Erythroblast (primary cell): ENCODE measurements around the gene MOB2.

ENCODE experiments used
- DNase-seq, 2 experiments: peaks; one replicate each; lab custom pipeline; 2025; lab: John Stamatoyannopoulos, UW
- GATA1 ChIP-seq: IDR thresholded peaks from 2 replicates; pipeline ENCODE4 v1.6.1; 2011; ENCODE audit warnings: low read depth, mild to moderate bottlenecking, control low read depth, low read length, moderate library complexity
- POLR2A ChIP-seq: IDR thresholded peaks from 2 replicates; pipeline ENCODE4 v1.6.1; 2011; ENCODE audit warnings: mild to moderate bottlenecking, low read length

The MOB2 gene

GRCh38 chr11:1486054-1486825, at the start of gene MOB2:
MOB2 (minus strand) TSS chr11:1486779; CDS start chr11:1486556, 223 bp downstream.
- no peak for TF ChIP-seq GATA1
- TF ChIP-seq POLR2A, result no peak
- DNase-seq, result no peak

GRCh38 chr11:1534682-1535081, 48.1 kb upstream of the MOB2 start:
- no peak for DNase-seq
- TF ChIP-seq POLR2A (no peak), GATA1 (no peak)

GRCh38 chr11:1534171-1534570, 47.6 kb upstream of the MOB2 start:
- DNase-seq, result no peak
- TF ChIP-seq POLR2A, result no peak
- TF ChIP-seq GATA1, result no peak

- no peak for TF ChIP-seq POLR2A
- TF ChIP-seq GATA1, result no peak
- no peak for DNase-seq
These were observed 46.8 kb upstream of the MOB2 start for GRCh38 chr11:1533342-1533725.

- TF ChIP-seq POLR2A (no peak), GATA1 (no peak)
- DNase-seq, result no peak
These were observed 46.2 kb upstream of the MOB2 start for GRCh38 chr11:1532606-1533341.

- DNase-seq, result no peak
- TF ChIP-seq GATA1 (no peak), POLR2A (no peak)
These were observed 45.5 kb upstream of the MOB2 start for GRCh38 chr11:1532014-1532586.

GRCh38 chr11:1531449-1532013, 45.0 kb upstream of the MOB2 start:
- TF ChIP-seq GATA1 (no peak), POLR2A (no peak)
- DNase-seq, result no peak

GRCh38 chr11:1530686-1531448, 44.3 kb upstream of the MOB2 start:
- no peak for DNase-seq

GRCh38 chr11:1529774-1530173, 43.2 kb upstream of the MOB2 start:
- no peak for DNase-seq
- TF ChIP-seq GATA1, result no peak
- TF ChIP-seq POLR2A, result no peak

More at GRCh38 chr11:1530686-1531448, 44.3 kb upstream of the MOB2 start:
- TF ChIP-seq GATA1 (no peak), POLR2A (no peak)

- TF ChIP-seq POLR2A (no peak), GATA1 (no peak)
- DNase-seq, result no peak
These were observed 42.7 kb upstream of the MOB2 start for GRCh38 chr11:1529286-1529685.

GRCh38 chr11:1528710-1529109, 42.1 kb upstream of the MOB2 start:
- TF ChIP-seq POLR2A (no peak), GATA1 (no peak)
- no peak for DNase-seq

- no peak for DNase-seq
- no peak for TF ChIP-seq GATA1
- no peak for TF ChIP-seq POLR2A
These were observed 40.2 kb upstream of the MOB2 start for GRCh38 chr11:1526785-1527184.

- no peak for DNase-seq
- TF ChIP-seq POLR2A, result no peak
These were observed 37.2 kb upstream of the MOB2 start for GRCh38 chr11:1523779-1524178.
